AG04449 (cell line): Measurements from ENCODE around the gene MAB21L3.

Experiments
- CTCF ChIA-PET: fragments of 350-600 bp; formaldehyde crosslinking; extraction: SDS; loops from one replicate; lab custom pipeline; 2021; ENCODE audit warnings: antibody characterized with exemption; lab: Yijun Ruan, JAX
- POLR2A ChIA-PET: fragments of 400-600, 350-600 bp; formaldehyde crosslinking; extraction: SDS; loops from one replicate; lab custom pipeline; 2020; ENCODE audit warnings: antibody characterized with exemption, inconsistent platforms; lab: Yijun Ruan, JAX
- DNase-seq: peaks from one replicate; pipeline ENCODE4 v3.0.0-alpha.2; 2010; ENCODE audit warnings: low read depth, low spot score
- H3K4me3 ChIP-seq: 2 replicates; pipeline ENCODE4 v1.5.1; 2011; ENCODE audit warnings: low read depth, mild to moderate bottlenecking, control low read depth, low read length
- TF ChIP-seq, protein P1 (sequence below): IDR thresholded peaks from one replicate; pipeline ENCODE4 v1.5.1; 2011; ENCODE audit warnings: mild to moderate bottlenecking, moderate library complexity, low read length, control low read depth, inconsistent platforms; ENCODE audit not compliant: insufficient read depth; ENCODE audit errors: missing control alignments

MAB21L3 gene

DNA sequence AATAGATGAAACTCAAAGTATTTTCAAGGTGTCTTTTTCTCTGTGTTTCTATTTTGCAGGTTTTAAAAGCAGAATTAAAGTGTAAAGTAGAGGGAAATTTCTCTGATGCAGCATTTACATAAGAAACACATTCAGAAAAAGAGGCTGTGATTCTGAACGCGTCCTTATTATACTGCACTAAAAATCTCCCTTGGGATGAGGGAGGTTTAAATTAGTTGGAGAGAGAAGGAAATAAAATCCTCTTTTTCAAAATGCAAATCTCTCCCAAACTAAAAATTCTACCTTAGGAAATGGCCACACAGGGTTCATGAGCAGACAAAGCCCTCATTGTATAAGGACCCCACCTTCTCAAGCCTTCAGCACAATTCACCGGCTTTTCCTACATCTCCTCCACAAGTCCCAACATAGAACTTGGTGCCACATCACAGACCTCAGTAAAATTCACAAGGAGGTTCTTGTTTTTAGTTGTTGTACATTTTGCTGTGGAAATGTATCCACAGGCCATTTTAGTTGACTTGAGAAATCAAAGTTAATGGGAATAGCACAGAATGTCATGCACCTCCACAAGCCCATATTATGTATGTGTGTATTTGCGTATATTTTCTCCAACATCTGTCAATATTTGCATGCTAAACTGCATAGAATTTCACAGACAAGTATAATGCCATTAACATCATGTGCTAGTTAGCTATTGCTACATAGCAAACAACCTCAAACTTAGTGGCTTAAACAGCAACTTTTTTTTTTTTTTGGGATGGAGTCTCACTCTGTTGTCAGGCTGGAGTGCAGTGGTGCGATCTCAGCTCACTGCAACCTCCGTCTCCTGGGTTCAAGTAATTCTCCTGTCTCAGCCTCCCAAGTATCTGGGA, 59.8 kb downstream of the MAB21L3 start:
- POLR2A ChIA-PET = no interaction called here
- CTCF ChIA-PET = interaction anchor here (1.2 kb wide), 1 partner anchor 24 kb away, joined by 3 read pairs; no protein-coding TSS in a partner anchor
- no peak for DNase-seq
- H3K4me3 ChIP-seq = no peak overlapping the region
- TF ChIP-seq, protein P1, sequence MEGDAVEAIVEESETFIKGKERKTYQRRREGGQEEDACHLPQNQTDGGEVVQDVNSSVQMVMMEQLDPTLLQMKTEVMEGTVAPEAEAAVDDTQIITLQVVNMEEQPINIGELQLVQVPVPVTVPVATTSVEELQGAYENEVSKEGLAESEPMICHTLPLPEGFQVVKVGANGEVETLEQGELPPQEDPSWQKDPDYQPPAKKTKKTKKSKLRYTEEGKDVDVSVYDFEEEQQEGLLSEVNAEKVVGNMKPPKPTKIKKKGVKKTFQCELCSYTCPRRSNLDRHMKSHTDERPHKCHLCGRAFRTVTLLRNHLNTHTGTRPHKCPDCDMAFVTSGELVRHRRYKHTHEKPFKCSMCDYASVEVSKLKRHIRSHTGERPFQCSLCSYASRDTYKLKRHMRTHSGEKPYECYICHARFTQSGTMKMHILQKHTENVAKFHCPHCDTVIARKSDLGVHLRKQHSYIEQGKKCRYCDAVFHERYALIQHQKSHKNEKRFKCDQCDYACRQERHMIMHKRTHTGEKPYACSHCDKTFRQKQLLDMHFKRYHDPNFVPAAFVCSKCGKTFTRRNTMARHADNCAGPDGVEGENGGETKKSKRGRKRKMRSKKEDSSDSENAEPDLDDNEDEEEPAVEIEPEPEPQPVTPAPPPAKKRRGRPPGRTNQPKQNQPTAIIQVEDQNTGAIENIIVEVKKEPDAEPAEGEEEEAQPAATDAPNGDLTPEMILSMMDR = no peak

DNA sequence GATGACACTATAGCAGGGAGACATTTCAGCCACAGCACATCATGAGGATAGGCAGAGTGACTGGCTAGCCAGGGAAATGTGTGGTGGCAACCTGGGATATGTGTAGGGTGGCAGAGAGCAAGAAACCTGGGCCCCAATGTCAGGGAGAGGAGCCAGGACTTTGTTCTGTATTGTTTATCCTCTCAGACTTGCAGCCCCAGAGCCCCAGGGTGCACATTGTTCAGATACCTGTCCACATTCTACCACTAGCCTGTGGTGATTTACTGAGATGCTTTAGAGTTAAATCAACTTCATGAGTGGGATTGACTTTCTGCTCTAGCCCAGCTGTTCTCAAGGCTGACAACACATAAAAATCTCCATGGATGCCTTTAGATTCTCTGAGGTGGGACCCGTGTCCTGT, 61.5 kb downstream of the MAB21L3 start:
- CTCF ChIA-PET = no interaction called here
- TF ChIP-seq, protein P1 = no peak
- POLR2A ChIA-PET = no interaction called here
- no peak for DNase-seq
- H3K4me3 ChIP-seq = no peak overlapping the region

DNA sequence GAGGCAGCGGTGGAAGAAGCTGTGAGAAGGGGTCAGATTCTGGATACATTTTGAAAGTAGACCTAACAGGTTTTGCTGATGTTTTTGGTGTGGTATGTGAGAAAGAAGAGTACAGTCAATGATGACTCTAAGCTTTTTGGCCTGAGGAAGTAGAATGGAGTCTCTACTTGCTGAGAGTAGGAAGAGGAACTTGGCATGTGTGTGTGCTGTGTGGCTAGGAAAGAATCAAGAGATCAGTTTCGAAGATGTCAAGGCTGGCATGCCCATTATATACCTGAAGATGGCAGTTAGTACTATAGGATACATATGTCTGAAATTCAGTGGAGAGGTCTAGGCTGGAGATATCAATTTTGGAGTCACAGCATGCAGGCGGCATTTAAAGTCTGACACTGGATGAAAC, 64.4 kb downstream of the MAB21L3 start:
- POLR2A ChIA-PET = no interaction called here
- CTCF ChIA-PET = no interaction called here
- TF ChIP-seq, protein P1 = no peak
- no peak overlapping the region for H3K4me3 ChIP-seq
- no peak for DNase-seq

DNA sequence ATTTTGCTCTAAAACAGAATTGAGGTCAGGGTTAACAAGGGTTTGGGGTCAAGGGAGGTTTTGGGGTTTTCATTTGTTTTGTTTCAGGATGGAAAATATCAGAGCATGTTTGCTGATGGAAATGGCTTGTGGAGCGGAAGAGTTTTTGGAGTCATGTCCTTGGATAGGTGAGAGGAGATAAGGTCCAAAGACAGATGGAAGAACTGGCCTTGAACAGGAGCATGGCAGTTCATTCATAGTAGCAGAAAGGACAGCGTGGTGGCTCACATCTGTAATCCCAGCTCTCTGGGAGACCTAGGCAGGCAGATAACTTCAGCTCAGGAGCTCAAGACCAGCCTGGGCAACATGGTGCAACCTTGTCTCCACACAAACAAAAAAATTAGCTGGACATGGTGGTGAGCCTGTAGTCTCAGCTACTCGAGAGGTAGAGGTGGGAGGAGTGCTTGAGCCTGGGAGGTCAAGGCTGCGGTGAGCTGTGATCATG, 65.1 kb downstream of the MAB21L3 start:
- DNase-seq = no peak
- TF ChIP-seq, protein P1 = no peak
- ChIA-PET CTCF (no interaction called here), POLR2A (no interaction called here)
- no peak overlapping the region for H3K4me3 ChIP-seq

DNA sequence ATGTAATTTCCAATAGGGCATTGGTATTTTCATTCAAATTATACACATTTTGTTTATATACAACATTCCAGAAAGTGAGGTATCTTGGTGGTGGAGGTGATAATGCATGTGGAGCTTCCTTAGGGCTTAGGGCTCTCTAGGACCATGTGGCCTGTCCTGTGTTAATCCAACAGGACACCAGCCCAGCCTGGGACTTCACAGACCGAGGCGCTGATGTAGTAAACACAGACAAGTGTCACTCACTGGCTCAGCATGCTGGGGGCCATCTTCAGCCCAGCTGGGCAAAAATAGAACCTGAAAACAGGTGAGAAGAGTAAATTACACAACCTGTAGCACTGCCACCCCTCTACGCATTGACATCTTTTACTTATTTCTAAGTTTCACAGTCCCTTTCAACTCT, 66.7 kb downstream of the MAB21L3 start:
- TF ChIP-seq, protein P1 = no peak
- POLR2A ChIA-PET = no interaction called here
- no peak overlapping the region for H3K4me3 ChIP-seq

DNA sequence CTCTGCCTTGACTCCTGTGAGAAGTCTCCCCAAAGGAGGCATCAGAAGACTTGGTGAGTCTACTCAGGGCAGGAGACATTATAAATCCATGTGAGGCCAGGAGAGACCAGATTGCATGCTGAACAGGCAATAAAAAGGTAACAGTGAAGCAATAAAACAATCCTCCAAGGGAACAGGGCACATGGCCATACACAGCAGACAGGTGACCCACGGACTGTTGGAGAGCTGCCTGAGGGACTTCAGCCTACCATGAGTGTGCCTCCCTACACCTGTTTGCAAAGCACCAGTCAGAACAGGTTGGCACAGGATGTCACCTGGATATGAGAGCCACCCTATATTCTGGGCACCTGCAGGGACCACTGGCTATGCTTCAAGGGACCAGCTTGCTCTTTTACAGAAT, 67.6 kb downstream of the MAB21L3 start:
- POLR2A ChIA-PET = no interaction called here

More for the DNA sequence above, 66.7 kb downstream of the MAB21L3 start:
- CTCF ChIA-PET = interaction anchor here (0.9 to 1.7 kb wide), 2 partner anchors 9 to 26 kb away, joined by 4 to 5 read pairs; no protein-coding TSS in a partner anchor
- DNase-seq = no peak

More for the DNA sequence above, 67.6 kb downstream of the MAB21L3 start:
- no peak for DNase-seq
- H3K4me3 ChIP-seq = no peak overlapping the region
- TF ChIP-seq, protein P1 = no peak
- CTCF ChIA-PET = interaction anchor here (1.2 to 1.7 kb wide), 2 partner anchors 11 to 27 kb away, joined by 3 to 4 read pairs; no protein-coding TSS in a partner anchor
